SK-N-SH (cell line): ENCODE results near the gene ADRA2B.

ENCODE experiments used
- EP300 ChIP-seq, 2 experiments: IDR thresholded peaks; 2 replicates each; pipeline versions ENCODE4 v1.4.0 to v1.6.1; 2012; ENCODE audit warnings: borderline replicate concordance in 1 of 2, low read depth in 1 of 2, low read length in 1 of 2
- EZH2phosphoT487 ChIP-seq: fragments of 200-600 bp; sonication (generic); IDR thresholded peaks from 2 replicates; pipeline ENCODE4 v1.6.1; 2017; ENCODE audit warnings: low read depth, mixed run types, mild to moderate bottlenecking, antibody characterized with exemption, moderate library complexity, borderline replicate concordance
- FOXM1 ChIP-seq: IDR thresholded peaks from 2 replicates; pipeline ENCODE4 v1.4.0; 2012; ENCODE audit warnings: low read depth, mild to moderate bottlenecking
- JUND ChIP-seq: IDR thresholded peaks from 2 replicates; pipeline ENCODE4 v1.4.0; 2012
- RAD21 ChIP-seq: IDR thresholded peaks from 2 replicates; pipeline ENCODE4 v1.6.1; 2012; ENCODE audit warnings: mild to moderate bottlenecking, low read length
- SIN3A ChIP-seq: IDR thresholded peaks from 2 replicates; pipeline ENCODE4 v1.6.1; 2012; ENCODE audit warnings: low read depth, mild to moderate bottlenecking, low read length, moderate library complexity, borderline replicate concordance
- TAF1 ChIP-seq: IDR thresholded peaks from 2 replicates; pipeline ENCODE4 v1.6.1; 2012; ENCODE audit warnings: low read depth, mild to moderate bottlenecking, low read length, moderate library complexity, borderline replicate concordance
- TCF12 ChIP-seq: IDR thresholded peaks from 2 replicates; pipeline ENCODE4 v1.4.0; 2012
- TF ChIP-seq, protein P1 (sequence below): fragments of 200-600 bp; sonication (generic); IDR thresholded peaks from 2 replicates; pipeline ENCODE4 v1.6.1; 2017; ENCODE audit warnings: antibody characterized with exemption, mild to moderate bottlenecking, moderate library complexity
- TF ChIP-seq, protein P2 (sequence below): fragments of 150-350 bp; IDR thresholded peaks from 2 replicates; pipeline ENCODE4 v1.6.1; 2017; ENCODE audit warnings: antibody characterized with exemption, low read length, low read depth, borderline replicate concordance
- TF ChIP-seq, protein P3 (sequence below): IDR thresholded peaks from 2 replicates; pipeline ENCODE4 v1.4.0; 2012; ENCODE audit warnings: low read depth

DNA sequence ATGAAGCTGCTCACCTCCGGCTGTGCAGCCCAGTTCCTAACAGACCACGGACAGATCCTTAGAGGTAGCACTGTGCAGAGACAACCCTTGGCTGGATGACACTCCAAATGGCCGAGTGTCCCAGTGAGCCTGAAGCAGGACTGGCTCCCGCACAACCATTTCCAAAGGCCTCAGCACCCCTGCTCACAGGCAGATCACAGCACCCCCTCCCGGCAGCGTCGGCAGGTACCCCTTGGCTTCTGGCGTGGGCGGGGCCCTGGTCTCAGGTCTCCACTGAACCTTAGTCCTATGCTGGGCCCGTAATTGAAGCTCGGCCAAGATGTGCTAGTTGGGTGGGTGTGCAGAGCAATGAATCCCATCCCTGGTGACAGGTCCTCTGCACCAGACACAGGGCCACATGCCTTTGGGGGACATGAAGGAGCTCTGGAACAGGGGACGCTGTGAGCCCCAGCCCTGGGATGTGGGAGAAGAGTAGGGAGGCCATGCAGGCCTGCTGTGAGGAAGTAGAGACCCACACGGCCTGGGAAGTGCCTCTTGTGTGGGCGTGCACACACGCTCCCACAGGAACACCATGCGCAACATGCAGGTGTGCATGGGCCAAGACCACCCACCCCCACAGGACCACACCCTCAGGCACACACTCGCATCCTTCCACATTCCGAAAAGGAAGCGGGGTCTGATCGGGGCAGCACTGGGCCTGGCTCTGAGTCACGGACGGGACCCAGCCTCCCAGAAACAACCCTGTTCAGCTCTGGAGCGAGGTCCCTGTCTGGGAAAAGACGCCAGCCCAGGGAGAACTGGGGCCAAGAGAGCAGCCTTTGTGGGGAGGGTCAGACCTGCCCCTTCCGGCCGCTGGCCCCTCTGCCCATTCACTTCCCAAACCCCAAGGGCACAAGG lies 26.1 kb upstream of the ADRA2B start:
- TF ChIP-seq, protein P1, sequence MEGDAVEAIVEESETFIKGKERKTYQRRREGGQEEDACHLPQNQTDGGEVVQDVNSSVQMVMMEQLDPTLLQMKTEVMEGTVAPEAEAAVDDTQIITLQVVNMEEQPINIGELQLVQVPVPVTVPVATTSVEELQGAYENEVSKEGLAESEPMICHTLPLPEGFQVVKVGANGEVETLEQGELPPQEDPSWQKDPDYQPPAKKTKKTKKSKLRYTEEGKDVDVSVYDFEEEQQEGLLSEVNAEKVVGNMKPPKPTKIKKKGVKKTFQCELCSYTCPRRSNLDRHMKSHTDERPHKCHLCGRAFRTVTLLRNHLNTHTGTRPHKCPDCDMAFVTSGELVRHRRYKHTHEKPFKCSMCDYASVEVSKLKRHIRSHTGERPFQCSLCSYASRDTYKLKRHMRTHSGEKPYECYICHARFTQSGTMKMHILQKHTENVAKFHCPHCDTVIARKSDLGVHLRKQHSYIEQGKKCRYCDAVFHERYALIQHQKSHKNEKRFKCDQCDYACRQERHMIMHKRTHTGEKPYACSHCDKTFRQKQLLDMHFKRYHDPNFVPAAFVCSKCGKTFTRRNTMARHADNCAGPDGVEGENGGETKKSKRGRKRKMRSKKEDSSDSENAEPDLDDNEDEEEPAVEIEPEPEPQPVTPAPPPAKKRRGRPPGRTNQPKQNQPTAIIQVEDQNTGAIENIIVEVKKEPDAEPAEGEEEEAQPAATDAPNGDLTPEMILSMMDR = no peak
- TF ChIP-seq, protein P2, sequence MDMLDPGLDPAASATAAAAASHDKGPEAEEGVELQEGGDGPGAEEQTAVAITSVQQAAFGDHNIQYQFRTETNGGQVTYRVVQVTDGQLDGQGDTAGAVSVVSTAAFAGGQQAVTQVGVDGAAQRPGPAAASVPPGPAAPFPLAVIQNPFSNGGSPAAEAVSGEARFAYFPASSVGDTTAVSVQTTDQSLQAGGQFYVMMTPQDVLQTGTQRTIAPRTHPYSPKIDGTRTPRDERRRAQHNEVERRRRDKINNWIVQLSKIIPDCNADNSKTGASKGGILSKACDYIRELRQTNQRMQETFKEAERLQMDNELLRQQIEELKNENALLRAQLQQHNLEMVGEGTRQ = no peak
- TF ChIP-seq FOXM1 = no peak
- no peak for TF ChIP-seq SIN3A
- TF ChIP-seq EZH2phosphoT487 = no peak
- no peak for TF ChIP-seq TCF12
- TF ChIP-seq, protein P3, sequence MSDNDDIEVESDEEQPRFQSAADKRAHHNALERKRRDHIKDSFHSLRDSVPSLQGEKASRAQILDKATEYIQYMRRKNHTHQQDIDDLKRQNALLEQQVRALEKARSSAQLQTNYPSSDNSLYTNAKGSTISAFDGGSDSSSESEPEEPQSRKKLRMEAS = no peak
- TF ChIP-seq JUND = no peak
- TF ChIP-seq EP300 (IDR thresholded peaks at IDR 0.05; ENCODE audit: borderline replicate concordance in 1 of 2, low read depth in 1 of 2, low read length in 1 of 2) = no peak
- TF ChIP-seq TAF1 = no peak
- TF ChIP-seq RAD21 = no peak
